Body of pancreas (tissue), 4 donors: ENCODE measurements around the gene HOXA1. TPM values are rescaled to one million over a fixed set of nuclear protein-coding genes. Genes with fewer than 3 reads are reported as not detected.

Experiments used
- ATAC-seq: fragments of 150-250 bp; one replicate; pipeline ENCODE4 v1.9.1; 2016
- DNase-seq, 4 donors: peaks; one replicate each; pipeline ENCODE4 v3.0.0-alpha.2; 2019
- H3K27ac ChIP-seq, 4 donors: fragments of 200-600 bp; sonication (generic); 1 replicate in 3 of 4; 2 replicates in 1 of 4; pipeline versions ENCODE4 v1.5.1 to v1.6.1; 2016 to 2019; ENCODE audit warnings: mild to moderate bottlenecking in 1 of 4, mixed read lengths in 1 of 4, moderate library complexity in 1 of 4
- H3K27me3 ChIP-seq, 2 donors: fragments of 200-600 bp; sonication (generic); one replicate each; pipeline ENCODE4 v1.6.0; 2016; ENCODE audit warnings: mild to moderate bottlenecking in 1 of 2
- H3K36me3 ChIP-seq, 2 donors: fragments of 200-600 bp; sonication (generic); replicated peaks in 1 of 2; 2 replicates each; pipeline ENCODE4 v1.5.1; 2016; ENCODE audit warnings: low read depth in 2 of 2; ENCODE audit not compliant: insufficient read depth in 1 of 2
- H3K4me1 ChIP-seq: fragments of 200-600 bp; sonication (generic); one replicate; pipeline ENCODE4 v1.6.0; 2016
- H3K4me3 ChIP-seq, 2 donors: fragments of 200-600 bp; sonication (generic); 1 replicate in 1 of 2; 2 replicates in 1 of 2; pipeline ENCODE4 v1.5.1; 2016 to 2019
- H3K9me3 ChIP-seq, 3 donors: fragments of 200-600 bp; sonication (generic); 1 replicate in 2 of 3; 2 replicates in 1 of 3; pipeline ENCODE4 v1.5.1; 2016
- POLR2A ChIP-seq, 3 donors: fragments of 450-650 bp; IDR thresholded peaks; one replicate each; pipeline ENCODE4 v1.6.1; 2016; ENCODE audit warnings: antibody characterized with exemption in 3 of 3, mild to moderate bottlenecking in 2 of 3
- WGBS, 2 donors: methylation state at CpG; one replicate each; pipeline ENCODE4 v1.1.5; 2017; 5-methylcytosine and 5-hydroxymethylcytosine counted together
- intact Hi-C: fragments of 100-400 bp; cut with DNase I; formaldehyde crosslinking; loops from one replicate; pipeline ENCODE4 v1.15.1; 2023
- total RNA-seq, 2 donors: library from RNA; depleted of rRNA; stranded (reverse); fragments of >200 nt; gene quantifications; one replicate each; pipeline ENCODE4 v1.1.0, GENCODE V29; 2016
- TF ChIP-seq, protein P1 (sequence below), 7 experiments: fragments of 450-650 bp in 4 of 7; fragments of 200-600 bp in 3 of 7; sonication (generic) in 3 of 7; IDR thresholded peaks; one replicate each; pipeline ENCODE4 v1.5.1; 2016 to 2019; ENCODE audit warnings: antibody characterized with exemption in 7 of 7

Gene HOXA1
- total RNA-seq, 2 donors from 2014 or later, result not detected

DNA sequence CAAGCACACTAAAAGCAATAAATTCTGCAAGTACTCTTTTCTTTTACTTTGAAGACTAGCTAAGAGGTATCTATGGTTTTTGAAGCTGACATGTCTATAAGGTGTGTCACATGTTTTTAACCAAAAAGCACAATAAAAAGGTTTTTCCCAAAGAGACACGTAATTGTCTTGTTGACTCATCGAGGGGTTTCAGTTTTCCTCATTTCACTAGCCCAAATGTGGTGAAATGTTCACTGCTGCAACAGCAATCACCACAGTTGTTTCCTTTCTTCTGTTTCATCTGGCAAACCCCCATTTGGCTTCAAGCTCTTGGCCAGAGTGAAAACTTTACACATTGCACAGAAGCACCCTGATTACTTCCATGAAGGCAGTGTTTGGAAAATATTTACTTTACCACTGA is 38.6 kb upstream of the HOXA1 start:
- ATAC-seq (no peak), DNase-seq (no peak)
- Histone ChIP-seq H3K27ac (no peak overlapping the region), H3K4me1 (peaks cover 12% of the 10 kb centered on the region), H3K36me3 (no peaks in the 10 kb centered on the region), H3K4me3 (no peak overlapping the region), H3K9me3 (no peaks in the 10 kb centered on the region), H3K27me3 (peaks cover 0 to 29% of the 10 kb centered on the region in 2 donors)
- intact Hi-C loops, result no loop called here
- TF ChIP-seq POLR2A (IDR thresholded peaks at IDR 0.05), result no peak
- TF ChIP-seq, protein P1, sequence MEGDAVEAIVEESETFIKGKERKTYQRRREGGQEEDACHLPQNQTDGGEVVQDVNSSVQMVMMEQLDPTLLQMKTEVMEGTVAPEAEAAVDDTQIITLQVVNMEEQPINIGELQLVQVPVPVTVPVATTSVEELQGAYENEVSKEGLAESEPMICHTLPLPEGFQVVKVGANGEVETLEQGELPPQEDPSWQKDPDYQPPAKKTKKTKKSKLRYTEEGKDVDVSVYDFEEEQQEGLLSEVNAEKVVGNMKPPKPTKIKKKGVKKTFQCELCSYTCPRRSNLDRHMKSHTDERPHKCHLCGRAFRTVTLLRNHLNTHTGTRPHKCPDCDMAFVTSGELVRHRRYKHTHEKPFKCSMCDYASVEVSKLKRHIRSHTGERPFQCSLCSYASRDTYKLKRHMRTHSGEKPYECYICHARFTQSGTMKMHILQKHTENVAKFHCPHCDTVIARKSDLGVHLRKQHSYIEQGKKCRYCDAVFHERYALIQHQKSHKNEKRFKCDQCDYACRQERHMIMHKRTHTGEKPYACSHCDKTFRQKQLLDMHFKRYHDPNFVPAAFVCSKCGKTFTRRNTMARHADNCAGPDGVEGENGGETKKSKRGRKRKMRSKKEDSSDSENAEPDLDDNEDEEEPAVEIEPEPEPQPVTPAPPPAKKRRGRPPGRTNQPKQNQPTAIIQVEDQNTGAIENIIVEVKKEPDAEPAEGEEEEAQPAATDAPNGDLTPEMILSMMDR (IDR thresholded peaks at IDR 0.05), result no peak
- WGBS, 2 donors, result 6 to 14% methylated on average over 2 of the region's 2 CpGs

DNA sequence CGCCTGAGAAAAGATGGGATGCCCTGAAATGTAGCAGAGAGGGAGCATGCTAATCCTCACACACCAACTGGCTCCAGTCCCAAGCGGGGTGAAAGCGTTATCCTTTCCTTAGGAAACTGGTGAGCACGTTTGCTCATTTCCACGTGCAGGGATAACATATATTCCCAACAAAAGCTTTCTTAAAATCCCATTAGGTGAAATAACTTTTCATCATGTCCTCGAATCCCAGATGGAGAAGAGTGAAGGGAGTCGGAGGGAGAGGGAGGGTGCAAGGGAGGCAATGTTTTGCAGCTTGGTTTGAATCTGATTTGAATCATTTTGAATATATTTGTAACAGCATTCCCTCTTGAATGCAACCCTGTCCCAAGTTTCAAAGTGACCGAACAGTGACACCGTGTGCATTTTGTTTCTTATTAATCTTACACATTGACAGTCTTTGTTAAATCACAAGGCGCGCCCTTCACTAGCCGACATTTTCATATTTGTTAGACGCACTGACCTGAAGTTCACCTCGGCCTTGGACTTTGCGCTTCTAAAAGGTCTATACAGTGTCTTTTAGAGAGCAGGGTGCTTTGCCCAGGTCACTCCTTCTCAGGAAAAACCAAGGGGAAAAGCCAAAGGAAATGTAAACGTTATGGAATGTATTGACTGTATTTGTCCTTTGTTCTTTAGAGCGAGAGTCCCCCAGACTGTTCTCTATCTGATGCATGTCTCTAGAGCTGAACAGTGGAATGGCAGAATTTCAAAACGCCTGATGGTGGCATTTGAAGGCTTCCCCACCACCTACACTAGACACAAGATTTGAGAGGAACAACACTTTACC is 37.8 kb upstream of the HOXA1 start:
- peaks cover 10% of the 10 kb centered on the region for H3K4me1 ChIP-seq
- ATAC-seq (no peak), DNase-seq (no peak)
- TF ChIP-seq, protein P1 (IDR thresholded peaks at IDR 0.05), result no peak
- no peak for TF ChIP-seq POLR2A (IDR thresholded peaks at IDR 0.05)
- 21 to 24% methylated on average over 18 of the region's 18 CpGs for WGBS, 2 donors
- peaks cover 0 to 26% of the 10 kb centered on the region in 2 donors for H3K27me3 ChIP-seq
- H3K27ac ChIP-seq, result no peak overlapping the region
- H3K36me3 ChIP-seq, result no peaks in the 10 kb centered on the region
- intact Hi-C loops, result no loop called here
- H3K9me3 ChIP-seq, result no peaks in the 10 kb centered on the region
- H3K4me3 ChIP-seq, result no peak overlapping the region

DNA sequence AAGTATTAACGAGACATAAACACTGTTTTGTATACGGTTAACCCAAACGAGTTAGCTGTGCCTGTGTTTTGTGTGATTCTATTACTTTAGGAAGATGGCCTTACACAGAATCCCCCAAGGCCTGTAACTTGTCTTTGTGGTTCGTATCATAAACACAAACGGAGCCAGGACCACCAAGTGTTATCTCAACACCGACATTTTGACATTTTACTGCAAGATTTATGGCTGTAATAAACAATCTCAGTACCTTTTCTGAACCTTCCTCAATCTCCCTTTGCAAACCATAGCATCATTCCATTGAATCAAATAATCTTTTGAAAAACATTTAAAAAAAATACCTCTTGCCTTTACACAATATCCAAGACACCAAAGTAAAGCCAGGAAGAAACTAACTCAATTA is 37.2 kb upstream of the HOXA1 start:
- Histone ChIP-seq H3K4me3 (no peak overlapping the region), H3K27me3 (peaks cover 0 to 26% of the 10 kb centered on the region in 2 donors), H3K9me3 (no peaks in the 10 kb centered on the region), H3K27ac (no peak overlapping the region), H3K4me1 (peaks cover 10% of the 10 kb centered on the region), H3K36me3 (no peaks in the 10 kb centered on the region)
- no peak for ATAC-seq
- WGBS, 2 donors, result 12 to 23% methylated on average over 6 of the region's 6 CpGs
- no peak for DNase-seq
- intact Hi-C loops, result no loop called here
- TF ChIP-seq, protein P1 (IDR thresholded peaks at IDR 0.05), result no peak

DNA sequence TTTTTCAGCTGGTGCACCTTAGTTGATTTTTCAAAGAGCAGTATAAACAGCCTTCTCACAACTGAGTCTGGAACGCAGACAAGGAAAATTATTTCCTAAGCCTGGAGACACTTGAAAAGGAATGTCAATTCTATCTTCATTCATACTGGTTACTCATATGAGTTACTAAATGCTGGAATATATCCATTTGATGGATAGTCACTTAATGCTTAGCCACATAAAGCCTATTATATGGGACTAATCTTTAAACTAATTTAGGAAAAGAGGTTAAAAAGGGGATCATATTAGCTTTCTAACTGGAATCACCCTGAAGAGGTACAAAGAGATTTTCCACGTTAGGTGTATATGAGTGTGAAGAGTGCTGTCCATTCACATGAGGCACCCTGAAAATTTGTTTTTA is 36.4 kb upstream of the HOXA1 start:
- H3K36me3 ChIP-seq, result no peaks in the 10 kb centered on the region
- no peak for ATAC-seq
- H3K4me1 ChIP-seq, result peaks cover 10% of the 10 kb centered on the region
- 37 to 40% methylated on average over 2 of the region's 2 CpGs for WGBS, 2 donors
- no peak overlapping the region for H3K4me3 ChIP-seq
- H3K27ac ChIP-seq, result no peak overlapping the region
- H3K9me3 ChIP-seq, result no peaks in the 10 kb centered on the region
- H3K27me3 ChIP-seq, result peaks cover 0 to 26% of the 10 kb centered on the region in 2 donors
- TF ChIP-seq POLR2A (IDR thresholded peaks at IDR 0.05), result no peak
- TF ChIP-seq, protein P1 (IDR thresholded peaks at IDR 0.05), result no peak
- DNase-seq, result no peak
- intact Hi-C loops, result no loop called here

DNA sequence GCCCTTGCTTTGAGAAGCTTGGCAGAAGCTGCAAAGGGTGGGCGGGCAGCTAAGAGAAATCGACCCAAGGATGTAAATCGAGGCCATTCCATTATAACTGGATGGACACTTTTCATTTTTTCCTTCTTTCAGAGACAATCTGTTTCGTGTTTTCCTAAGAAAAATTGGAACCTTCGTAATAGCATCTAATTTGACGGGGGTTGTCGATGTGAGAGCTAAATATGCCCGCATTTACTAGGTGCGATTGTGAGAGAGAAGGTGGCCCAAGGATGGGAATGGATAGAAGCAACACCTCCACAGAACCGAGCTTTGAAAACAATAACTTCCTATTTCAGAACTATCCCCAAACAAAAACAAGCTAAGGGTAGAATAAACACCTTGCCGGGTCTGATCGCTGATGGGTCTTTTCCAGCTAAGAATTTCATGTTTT is 35.6 kb upstream of the HOXA1 start:
- DNase-seq (no peak), ATAC-seq (no peak)
- H3K36me3 ChIP-seq, result no peaks in the 10 kb centered on the region
- H3K27me3 ChIP-seq, result peaks cover 0 to 20% of the 10 kb centered on the region in 2 donors
- intact Hi-C loops, result no loop called here
- H3K9me3 ChIP-seq, result no peaks in the 10 kb centered on the region
- H3K27ac ChIP-seq, result peak overlapping the region in 1 of 4 donors; percentile 61
- H3K4me1 ChIP-seq, result peaks cover 10% of the 10 kb centered on the region
- H3K4me3 ChIP-seq, result no peak overlapping the region
- TF ChIP-seq POLR2A (IDR thresholded peaks at IDR 0.05), result no peak
- TF ChIP-seq, protein P1 (IDR thresholded peaks at IDR 0.05), result no peak
- WGBS, 2 donors, result 16 to 23% methylated on average over 12 of the region's 12 CpGs
